Naive thymus-derived CD8-positive, alpha-beta T cell (primary cell): ENCODE results near the gene MIF4GD. TPM values are rescaled to one million over a fixed set of nuclear protein-coding genes. Genes with fewer than 3 reads are reported as not detected.
A peak's percentile ranks its signal among the peaks of the same experiment; 100 is the strongest.

Experiments
- ATAC-seq, 2 donors: fragments of 150-1000 bp; cut with Tn5 transposase in 1 of 2; sonication (Bioruptor Pico), chemical (Tn5 transposase) in 1 of 2; 1 replicate in 1 of 2; 2 replicates in 1 of 2; pipeline ENCODE4 v1.10.0; 2021; ENCODE audit warnings: mild to moderate bottlenecking in 2 of 2, moderate library complexity in 2 of 2
- POLR2A ChIA-PET: fragments of 350-600 bp; sonication (Branson Sonifier 250); formaldehyde crosslinking; loops from one replicate; lab custom pipeline; 2021; ENCODE audit warnings: antibody characterized with exemption; lab: Charles Lee
- DNase-seq, 10 donors: peaks; one replicate each; pipeline versions ENCODE4 v3.0.0 to v3.0.0-alpha.2; 2020 to 2022
- H3K27ac Mint-ChIP-seq, 10 donors: one replicate each; pipeline ENCODE4 v1.8.0; 2020 to 2022; ENCODE audit warnings: mild to moderate bottlenecking in 10 of 10, mixed read lengths in 10 of 10, moderate library complexity in 4 of 10, inconsistent platforms in 1 of 10
- H3K27me3 Mint-ChIP-seq, 5 donors: one replicate each; pipeline ENCODE4 v1.8.0; 2021 to 2022; ENCODE audit warnings: mixed read lengths in 5 of 5
- H3K36me3 Mint-ChIP-seq, 3 donors: one replicate each; pipeline ENCODE4 v1.8.0; 2020 to 2022; ENCODE audit warnings: mixed read lengths in 3 of 3, mild to moderate bottlenecking in 2 of 3, inconsistent platforms in 1 of 3
- H3K4me1 Mint-ChIP-seq, 4 donors: one replicate each; pipeline ENCODE4 v1.8.0; 2021 to 2022; ENCODE audit warnings: mixed read lengths in 4 of 4
- H3K4me3 Mint-ChIP-seq, 10 donors: one replicate each; pipeline ENCODE4 v1.8.0; 2020 to 2022; ENCODE audit warnings: mild to moderate bottlenecking in 10 of 10, mixed read lengths in 10 of 10, moderate library complexity in 6 of 10, inconsistent platforms in 1 of 10
- H3K9me3 Mint-ChIP-seq, 9 donors: one replicate each; pipeline ENCODE4 v1.8.0; 2020 to 2022; ENCODE audit warnings: mixed read lengths in 9 of 9, mild to moderate bottlenecking in 3 of 9, inconsistent platforms in 1 of 9, moderate library complexity in 1 of 9
- polyA plus RNA-seq, 3 donors: library from polyadenylated mRNA; unstranded; fragments of 300-500 nt; fragmentation: Illumina TruSeq; gene quantifications; one replicate each; pipeline ENCODE4 v1.2.3, GENCODE V29; 2021
- total RNA-seq, 8 experiments: library from RNA in 2 of 8; stranded (reverse) in 2 of 8; gene quantifications; one replicate each; pipeline ENCODE4 v1.2.3 and lab custom pipeline; 2021 to 2026

The MIF4GD gene
- total and polyA plus RNA-seq, 5 experiments from 2014 or later = 37.3 to 96.6 (median 76.2) TPM

DNA sequence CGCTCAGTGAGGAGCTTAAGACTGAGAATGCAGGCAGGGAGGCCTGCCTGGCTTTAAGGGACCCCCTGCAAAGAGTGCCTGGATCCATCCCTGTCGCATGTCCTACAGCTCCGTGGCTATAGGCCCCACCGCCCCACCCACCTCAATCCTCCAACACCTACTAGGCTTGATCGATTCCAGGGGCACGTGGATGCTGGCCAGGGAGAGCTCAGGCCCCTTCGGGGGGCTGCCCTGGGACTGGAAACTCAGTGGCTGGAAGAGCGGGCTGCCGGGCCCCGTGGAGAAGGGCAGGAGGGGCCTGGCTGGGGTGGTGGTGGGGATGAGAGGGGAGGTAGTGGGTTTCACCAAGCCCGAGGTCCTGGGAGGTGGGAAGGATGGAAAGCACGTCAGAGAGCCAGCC is 31.8 kb downstream of the MIF4GD start:
- Mint-ChIP-seq H3K27ac (peak overlapping the region in 7 of 10 donors; percentile 30 to 90 (median 84)), H3K4me3 (no peak overlapping the region), H3K4me1 (peaks cover 5 to 22% (median 16%) of the 10 kb centered on the region in 4 donors), H3K27me3 (no peaks in the 10 kb centered on the region), H3K9me3 (no peaks in the 10 kb centered on the region), H3K36me3 (peaks cover 0 to 72% (median 5%) of the 10 kb centered on the region in 3 donors)
- no peak for ATAC-seq
- no peak for DNase-seq
- POLR2A ChIA-PET = interaction anchor here (0.9 to 2.3 kb wide), 4 partner anchors 23 to 125 kb away, joined by 3 to 9 read pairs (median 6); partner anchors contain the start of genes MIF4GD, MRPS7 and NUP85

GRCh38 chr17:75238684-75239191 is 32.3 kb downstream of the MIF4GD start:
- POLR2A ChIA-PET = interaction anchor here (0.9 to 2.3 kb wide), 3 partner anchors 24 to 125 kb away, joined by 3 to 7 read pairs (median 4); partner anchors contain the start of genes MRPS7 and NUP85
- H3K4me3 Mint-ChIP-seq = peak overlapping the region in 1 of 10 donors; percentile 52

DNA sequence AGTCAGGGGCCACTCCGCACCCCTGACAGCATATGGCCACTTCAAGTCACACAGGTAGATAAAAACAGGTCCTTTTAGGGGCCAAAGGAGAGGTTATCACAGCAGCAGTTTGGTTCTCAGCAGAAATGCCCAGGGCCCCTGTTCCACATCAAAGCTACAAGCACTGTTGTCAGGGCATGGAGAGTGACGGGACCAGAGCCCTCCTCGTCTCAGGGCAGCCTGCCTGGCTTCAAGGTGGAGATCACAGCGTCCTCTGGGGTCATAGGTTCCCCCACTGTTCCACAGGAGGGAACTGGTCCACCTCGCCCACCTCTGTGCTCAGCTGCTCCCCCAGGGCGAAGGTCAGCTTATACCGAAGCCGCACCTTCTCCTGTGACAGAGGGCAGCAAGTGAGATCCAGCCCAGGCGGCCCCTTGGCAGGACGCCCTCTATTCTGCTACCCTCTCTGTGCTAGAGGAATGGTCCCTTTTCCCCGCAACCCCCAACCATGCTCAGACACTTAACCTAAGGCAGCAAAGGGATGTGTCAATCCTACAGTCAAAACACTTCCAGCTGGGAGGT is 32.9 kb downstream of the MIF4GD start:
- Mint-ChIP-seq H3K9me3 (no peaks in the 10 kb centered on the region), H3K36me3 (peaks cover 0 to 70% (median 5%) of the 10 kb centered on the region in 3 donors), H3K4me1 (peaks cover 5 to 15% (median 15%) of the 10 kb centered on the region in 4 donors), H3K27ac (peak overlapping the region in 3 of 10 donors; percentile 14 to 83 (median 43)), H3K27me3 (no peaks in the 10 kb centered on the region), H3K4me3 (no peak overlapping the region)
- no peak for ATAC-seq
- no peak for DNase-seq
- POLR2A ChIA-PET = interaction anchor here (1.0 kb wide), 1 partner anchor 32 kb away, joined by 4 read pairs; the partner anchor contains the start of gene NUP85

More at GRCh38 chr17:75238684-75239191, 32.3 kb downstream of the MIF4GD start:
- ATAC-seq (peak; percentile 86 to 88), DNase-seq (peak; percentile 36 to 76 (median 53))
- H3K4me1 Mint-ChIP-seq = peaks cover 5 to 18% (median 15%) of the 10 kb centered on the region in 4 donors
- H3K36me3 Mint-ChIP-seq = peaks cover 0 to 72% (median 5%) of the 10 kb centered on the region in 3 donors
- H3K27ac Mint-ChIP-seq = peak overlapping the region; percentile 30 to 91 (median 85)
- no peaks in the 10 kb centered on the region for H3K9me3 Mint-ChIP-seq
- no peaks in the 10 kb centered on the region for H3K27me3 Mint-ChIP-seq

GRCh38 chr17:75237100-75238014 is 33.7 kb downstream of the MIF4GD start:
- H3K27ac Mint-ChIP-seq = peak overlapping the region in 5 of 10 donors; percentile 14 to 43 (median 29)
- no peak for DNase-seq
- no peaks in the 10 kb centered on the region for H3K9me3 Mint-ChIP-seq
- POLR2A ChIA-PET = interaction anchor here (0.6 kb wide), 1 partner anchor 14 kb away, joined by 3 read pairs; no protein-coding TSS in a partner anchor
- H3K36me3 Mint-ChIP-seq = peaks cover 0 to 72% (median 3%) of the 10 kb centered on the region in 3 donors
- H3K27me3 Mint-ChIP-seq = no peaks in the 10 kb centered on the region
- ATAC-seq = no peak
- H3K4me1 Mint-ChIP-seq = peaks cover 3 to 15% (median 13%) of the 10 kb centered on the region in 4 donors
- H3K4me3 Mint-ChIP-seq = no peak overlapping the region

DNA sequence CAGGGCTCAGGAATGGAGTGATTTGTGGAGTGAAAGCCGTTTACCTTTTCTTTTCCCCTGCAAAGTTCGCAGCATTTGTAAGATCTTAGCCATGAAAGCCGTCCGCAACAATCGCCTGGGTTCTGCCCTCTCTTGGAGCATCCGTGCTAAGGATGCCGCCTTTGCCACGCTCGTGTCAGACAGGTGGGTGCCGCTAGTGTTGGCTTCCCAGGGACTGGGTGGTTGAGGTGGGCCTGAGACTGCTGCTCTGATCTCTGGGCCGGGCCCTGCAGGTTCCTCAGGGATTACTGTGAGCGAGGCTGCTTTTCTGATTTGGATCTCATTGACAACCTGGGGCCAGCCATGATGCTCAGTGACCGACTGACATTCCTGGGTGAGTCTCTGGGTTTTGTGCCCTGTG is 38.2 kb downstream of the MIF4GD start:
- peak overlapping the region in 3 of 10 donors; percentile 18 to 40 (median 21) for H3K27ac Mint-ChIP-seq
- H3K4me1 Mint-ChIP-seq = peaks cover 0 to 1% (median 0%) of the 10 kb centered on the region in 4 donors
- H3K36me3 Mint-ChIP-seq = peaks cover 0 to 81% (median 3%) of the 10 kb centered on the region in 3 donors
- H3K4me3 Mint-ChIP-seq = no peak overlapping the region
- POLR2A ChIA-PET = no interaction called here
- H3K27me3 Mint-ChIP-seq = no peaks in the 10 kb centered on the region
- H3K9me3 Mint-ChIP-seq = no peaks in the 10 kb centered on the region
- ATAC-seq (no peak), DNase-seq (no peak)

DNA sequence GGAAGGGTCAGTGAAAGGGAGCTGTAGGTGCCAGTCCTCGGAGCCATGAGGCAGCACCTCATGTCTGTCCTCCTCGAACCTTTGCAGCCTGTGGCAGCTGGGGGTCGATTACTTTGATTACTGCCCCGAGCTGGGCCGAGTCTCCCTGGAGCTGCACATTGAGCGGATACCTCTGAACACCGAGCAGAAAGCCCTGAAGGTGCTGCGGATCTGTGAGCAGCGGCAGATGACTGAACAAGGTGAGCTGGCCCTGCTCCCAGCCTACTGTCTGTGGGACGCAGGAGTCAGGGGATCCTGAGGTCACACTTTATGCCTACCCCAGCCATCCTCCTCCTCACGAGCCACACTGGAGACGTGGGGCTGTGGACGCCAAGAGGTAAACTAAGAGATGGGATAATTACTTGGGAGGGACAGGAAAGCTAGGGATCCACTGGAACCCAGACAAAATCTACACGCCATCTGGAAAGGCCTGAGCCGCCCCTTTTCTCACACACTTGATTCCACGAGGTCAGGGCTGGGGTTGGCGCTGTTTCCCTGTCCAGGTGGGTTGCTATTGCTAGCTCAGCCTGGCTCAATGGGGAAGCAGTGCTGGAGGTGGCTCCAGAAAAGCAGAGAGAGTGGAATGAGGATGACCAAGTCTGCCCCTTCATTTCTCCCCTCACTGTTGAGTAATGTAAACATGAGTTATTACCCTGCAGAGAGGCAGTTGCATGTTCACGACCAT is 39.1 kb downstream of the MIF4GD start:
- Mint-ChIP-seq H3K4me3 (no peak overlapping the region), H3K9me3 (no peaks in the 10 kb centered on the region), H3K27me3 (no peaks in the 10 kb centered on the region), H3K4me1 (peaks cover 0 to 1% (median 0%) of the 10 kb centered on the region in 4 donors), H3K27ac (peak overlapping the region in 3 of 10 donors; percentile 11 to 40 (median 25)), H3K36me3 (peaks cover 0 to 84% (median 3%) of the 10 kb centered on the region in 3 donors)
- DNase-seq (no peak), ATAC-seq (no peak)
- POLR2A ChIA-PET = no interaction called here

GRCh38 chr17:75231071-75231470 is 40.0 kb downstream of the MIF4GD start:
- H3K9me3 Mint-ChIP-seq = no peaks in the 10 kb centered on the region
- peaks cover 0 to 84% (median 3%) of the 10 kb centered on the region in 3 donors for H3K36me3 Mint-ChIP-seq
- H3K27me3 Mint-ChIP-seq = no peaks in the 10 kb centered on the region
- H3K4me3 Mint-ChIP-seq = no peak overlapping the region
- DNase-seq (no peak), ATAC-seq (no peak)
- POLR2A ChIA-PET = no interaction called here
- peak overlapping the region in 3 of 10 donors; percentile 18 to 40 (median 31) for H3K27ac Mint-ChIP-seq
- H3K4me1 Mint-ChIP-seq = peaks cover 0 to 1% (median 0%) of the 10 kb centered on the region in 4 donors

DNA sequence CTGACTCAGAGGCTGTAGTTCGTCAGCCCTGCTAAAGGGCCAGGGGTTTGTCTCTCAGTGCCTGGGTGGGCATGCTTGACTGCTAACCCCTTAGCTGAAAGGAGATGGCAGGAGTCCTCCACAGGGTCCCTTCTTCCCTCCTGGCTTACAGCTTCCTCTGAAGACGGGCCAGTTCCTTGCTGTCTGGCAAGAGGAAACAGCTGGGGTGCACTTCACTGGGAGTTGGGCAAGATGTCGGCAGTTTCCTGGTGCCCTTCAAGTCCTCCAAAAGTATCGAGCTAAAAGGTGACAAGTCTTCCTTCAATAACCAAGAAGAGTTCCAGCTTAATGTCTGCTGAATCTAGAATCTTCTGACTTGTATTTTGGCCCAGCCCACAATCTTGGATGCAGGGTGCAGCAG is 42.2 kb downstream of the MIF4GD start:
- Mint-ChIP-seq H3K9me3 (no peaks in the 10 kb centered on the region), H3K4me1 (peaks cover 0 to 3% (median 0%) of the 10 kb centered on the region in 4 donors), H3K27me3 (no peaks in the 10 kb centered on the region), H3K27ac (peak overlapping the region in 1 of 10 donors; percentile 36), H3K4me3 (no peak overlapping the region), H3K36me3 (peaks cover 0 to 84% (median 5%) of the 10 kb centered on the region in 3 donors)
- ATAC-seq = no peak
- DNase-seq = no peak
- POLR2A ChIA-PET = no interaction called here

- Mint-ChIP-seq H3K36me3 (peaks cover 0 to 84% (median 5%) of the 10 kb centered on the region in 3 donors), H3K4me3 (no peak overlapping the region), H3K27me3 (no peaks in the 10 kb centered on the region), H3K4me1 (peaks cover 0 to 3% (median 0%) of the 10 kb centered on the region in 4 donors), H3K9me3 (no peaks in the 10 kb centered on the region), H3K27ac (peak overlapping the region in 2 of 10 donors; percentile 36 to 66)
- POLR2A ChIA-PET = no interaction called here
- ATAC-seq (no peak), DNase-seq (no peak)
Measured at GRCh38 chr17:75228305-75228704, 42.7 kb downstream of the MIF4GD start.

DNA sequence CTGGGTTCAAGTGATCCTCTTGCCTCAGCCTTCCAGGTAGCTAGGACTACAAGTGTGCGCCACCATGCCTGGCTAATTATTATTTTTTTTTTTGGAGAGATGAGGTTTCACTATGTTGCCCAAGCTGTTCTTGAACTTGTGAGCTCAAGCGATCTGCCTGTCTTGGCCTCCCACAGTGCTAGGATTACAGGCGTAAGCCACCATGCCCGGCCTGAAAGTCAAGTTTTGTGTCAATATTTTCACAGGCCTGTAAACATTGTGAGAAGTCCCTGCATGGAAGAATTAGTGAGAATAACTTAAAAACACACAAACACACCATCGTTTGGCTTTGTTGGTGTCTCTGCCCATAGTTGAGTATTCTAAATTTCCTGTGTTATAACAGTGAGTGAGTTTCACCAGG is 43.3 kb downstream of the MIF4GD start:
- H3K27ac Mint-ChIP-seq = peak overlapping the region in 1 of 10 donors; percentile 43
- POLR2A ChIA-PET = no interaction called here
- DNase-seq = no peak
- H3K27me3 Mint-ChIP-seq = no peaks in the 10 kb centered on the region
- peaks cover 0 to 3% (median 0%) of the 10 kb centered on the region in 4 donors for H3K4me1 Mint-ChIP-seq
- no peak for ATAC-seq
- no peak overlapping the region for H3K4me3 Mint-ChIP-seq
- peaks cover 0 to 81% (median 5%) of the 10 kb centered on the region in 3 donors for H3K36me3 Mint-ChIP-seq
- no peaks in the 10 kb centered on the region for H3K9me3 Mint-ChIP-seq

- Mint-ChIP-seq H3K4me3 (no peak overlapping the region), H3K4me1 (peaks cover 0 to 6% (median 4%) of the 10 kb centered on the region in 4 donors), H3K27me3 (no peaks in the 10 kb centered on the region), H3K27ac (peak overlapping the region in 2 of 10 donors; percentile 16 to 70), H3K36me3 (peaks cover 0 to 75% (median 8%) of the 10 kb centered on the region in 3 donors), H3K9me3 (no peaks in the 10 kb centered on the region)
- POLR2A ChIA-PET = no interaction called here
- ATAC-seq = no peak
- no peak for DNase-seq
Measured at GRCh38 chr17:75225016-75225415, 46.0 kb downstream of the MIF4GD start.
